Putamen (tissue), 1 donor: ENCODE measurements around the gene TMEM116.
"Not testable (repeated sequence)": the region's sequence is repeated elsewhere in the genome, so short reads cannot be mapped to it uniquely, and the experiment has no call there.

Experiments used
- DNase-seq: peaks from one replicate; pipeline ENCODE4 v3.0.0-alpha.2; 2016; ENCODE audit warnings: low spot score

The TMEM116 gene

DNA sequence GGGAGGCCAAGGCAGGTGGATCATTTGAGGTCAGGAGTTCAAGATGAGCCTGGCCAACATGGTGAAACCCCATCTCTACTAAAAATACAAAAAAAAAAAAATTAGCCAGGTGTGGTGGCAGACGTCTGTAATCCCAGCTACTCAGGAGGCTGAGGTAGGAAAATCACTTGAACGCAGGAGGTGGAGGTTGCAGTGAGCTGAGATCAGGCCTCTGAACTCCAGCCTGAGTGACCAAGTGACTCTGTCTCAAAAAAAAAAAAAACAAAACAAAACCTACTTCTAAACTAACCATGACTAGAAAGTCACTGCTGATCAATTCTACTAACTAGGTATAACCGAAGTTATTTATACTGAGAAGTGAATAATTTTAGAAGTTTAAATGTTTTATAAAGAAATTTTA lies 3.4 kb downstream of the TMEM116 start:
- not testable (repeated sequence) for DNase-seq

DNA sequence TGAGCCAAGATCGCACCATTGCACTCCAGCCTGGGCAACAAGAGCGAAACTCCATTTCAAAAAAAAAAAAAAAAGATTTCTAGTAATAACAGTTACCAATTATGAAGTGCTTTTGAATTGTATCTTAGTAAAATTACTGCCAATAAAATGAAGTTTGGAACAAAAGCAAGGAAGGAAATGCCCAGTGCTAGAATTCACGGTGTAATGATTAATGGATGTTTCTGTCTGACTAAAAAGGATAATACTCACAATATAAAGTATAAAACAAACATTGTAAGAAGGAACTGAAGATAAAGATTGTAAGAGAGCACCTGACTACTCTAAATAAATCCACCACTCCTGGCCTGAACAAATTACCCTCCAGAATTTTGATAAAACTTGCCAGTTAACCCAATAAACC lies 4.0 kb downstream of the TMEM116 start:
- no peak for DNase-seq

DNA sequence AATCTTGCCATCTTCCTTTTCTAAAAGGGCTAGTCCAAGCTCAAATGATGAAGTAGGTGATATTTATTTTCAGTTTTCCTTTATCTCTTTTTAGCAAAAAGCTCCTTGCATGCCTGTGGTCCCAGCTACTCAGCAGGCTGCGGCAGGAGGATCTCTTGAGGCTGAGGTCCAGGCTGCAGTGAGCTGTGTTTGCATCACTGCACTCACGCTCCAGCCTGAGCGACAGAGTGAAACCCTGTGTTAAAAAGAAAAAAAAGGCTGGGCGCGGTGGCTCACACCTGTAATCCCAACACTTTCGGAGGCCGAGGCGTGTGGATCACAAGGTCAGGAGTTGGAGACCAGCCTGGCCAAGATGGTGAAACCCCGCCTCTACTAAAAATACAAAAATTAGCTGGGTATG lies 5.0 kb downstream of the TMEM116 start:
- DNase-seq, result no peak

DNA sequence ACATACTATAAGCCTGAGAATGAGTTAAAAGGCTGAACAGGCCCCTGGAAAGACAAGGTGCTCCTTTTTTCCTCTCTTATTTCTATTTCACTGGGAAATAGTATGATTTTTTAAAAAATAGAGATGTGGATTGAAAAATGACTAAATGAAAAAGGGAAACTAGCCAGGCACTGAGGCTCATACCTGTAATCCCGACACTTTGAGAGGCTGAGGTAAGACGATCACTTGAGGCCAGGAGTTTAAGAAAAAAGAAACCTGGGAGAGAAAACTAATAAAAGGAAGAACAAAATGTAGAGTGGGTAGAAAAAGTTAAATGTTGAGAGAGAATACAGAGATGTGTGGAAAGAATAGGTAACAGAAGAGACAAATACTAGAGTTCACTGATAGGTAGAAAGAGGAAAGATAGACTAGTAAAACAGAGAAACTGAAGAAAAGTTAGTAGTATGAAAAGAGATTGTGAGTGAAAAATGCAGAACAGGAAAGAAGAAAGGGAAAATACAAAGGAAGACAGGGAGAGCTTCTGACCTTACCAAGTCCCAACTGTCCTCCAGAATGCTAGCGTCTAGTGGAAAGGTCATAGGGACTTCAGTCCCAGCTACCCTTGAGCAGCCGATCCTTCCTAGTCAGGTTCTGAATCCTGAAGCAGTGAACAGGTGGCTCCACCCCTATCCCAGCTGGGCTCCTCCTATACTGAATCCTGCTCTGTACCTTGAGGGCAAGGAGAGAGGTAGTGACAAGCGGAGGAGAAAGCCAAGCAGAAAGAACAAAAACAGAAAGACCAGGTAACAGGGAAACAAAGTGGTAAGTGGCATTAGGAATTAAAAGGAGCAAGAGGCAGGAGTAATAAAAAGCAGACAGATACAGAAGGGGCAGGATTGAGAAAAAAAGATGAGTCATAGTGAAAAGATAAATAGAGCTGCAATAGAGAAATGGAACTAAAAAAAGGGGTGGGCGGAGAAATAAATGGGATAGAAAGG lies 7.3 kb downstream of the TMEM116 start:
- no peak for DNase-seq

DNA sequence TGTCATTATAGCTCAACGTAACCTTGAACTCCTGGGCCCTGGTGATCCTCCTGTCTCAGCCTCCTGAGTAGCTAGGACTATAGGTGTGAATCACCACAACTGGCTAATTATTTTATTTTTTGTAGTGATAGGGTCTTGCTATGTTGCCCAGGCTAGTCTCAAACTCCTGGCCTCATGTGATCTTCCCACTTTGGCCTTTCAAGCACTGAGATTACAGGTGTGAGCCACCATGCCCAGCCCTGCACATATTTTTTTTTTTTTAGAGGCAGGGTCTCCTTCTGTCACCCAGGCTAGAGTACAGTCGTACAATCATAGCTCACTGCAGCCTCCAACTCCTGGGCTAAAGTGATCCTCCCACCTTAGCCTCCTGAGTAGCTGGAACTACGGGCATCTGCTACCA lies 8.9 kb downstream of the TMEM116 start:
- no peak for DNase-seq

DNA sequence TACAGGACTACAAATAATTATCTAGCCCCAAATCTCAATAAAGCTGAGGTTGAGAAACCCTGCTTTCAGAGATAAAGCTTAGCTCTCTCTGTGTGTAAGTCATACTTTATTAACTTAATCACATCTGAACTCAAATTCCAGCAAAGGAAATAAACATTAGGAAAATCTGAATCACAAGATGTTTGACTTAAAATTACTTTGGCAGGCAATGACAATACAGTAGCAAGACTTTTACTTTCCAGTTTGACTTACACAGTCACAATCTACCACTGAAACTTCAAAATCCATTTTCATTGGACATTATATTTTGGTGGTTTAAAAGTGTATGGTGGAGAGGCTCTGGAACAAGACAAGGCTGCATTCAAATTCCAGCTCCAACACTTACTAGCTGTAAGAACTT lies 11.4 kb downstream of the TMEM116 start:
- no peak for DNase-seq

DNA sequence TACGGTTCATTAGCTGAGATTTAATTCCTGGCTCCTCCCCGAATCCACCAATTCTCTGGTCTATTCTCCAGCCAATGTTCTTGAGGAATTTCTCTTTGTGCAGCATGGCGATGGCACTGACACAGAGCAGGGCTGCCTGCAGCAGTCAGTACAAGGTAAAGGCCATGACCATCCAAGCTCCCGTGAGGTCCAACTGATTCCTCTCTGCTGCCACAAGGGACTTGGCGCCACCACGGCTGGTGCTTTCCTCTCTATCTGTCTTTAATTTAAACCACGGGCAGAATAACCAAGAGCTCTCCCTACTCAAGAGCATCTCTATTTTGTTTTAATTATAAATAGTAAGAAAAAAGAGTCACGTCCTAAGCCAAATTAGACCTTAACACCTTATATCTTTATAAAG lies 12.1 kb downstream of the TMEM116 start:
- DNase-seq, result no peak

DNA sequence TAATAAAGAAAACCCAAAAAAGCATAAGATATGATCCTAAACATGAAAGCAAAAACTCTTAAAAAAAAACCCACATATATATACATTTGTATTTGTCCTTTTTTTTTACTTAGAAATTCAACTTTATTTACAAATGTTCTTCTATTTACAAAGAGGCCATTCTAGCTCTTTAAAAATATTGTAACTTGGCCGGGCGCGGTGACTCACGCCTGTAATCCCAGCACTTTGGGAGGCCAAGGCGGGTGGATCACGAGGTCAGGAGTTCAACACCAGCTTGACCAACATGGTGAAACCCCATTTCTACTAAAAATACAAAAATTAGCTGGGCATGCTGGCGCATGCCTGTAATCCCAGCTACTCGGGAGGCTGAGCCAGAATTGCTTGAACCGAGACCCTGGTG lies 13.8 kb downstream of the TMEM116 start:
- not testable (repeated sequence) for DNase-seq

DNA sequence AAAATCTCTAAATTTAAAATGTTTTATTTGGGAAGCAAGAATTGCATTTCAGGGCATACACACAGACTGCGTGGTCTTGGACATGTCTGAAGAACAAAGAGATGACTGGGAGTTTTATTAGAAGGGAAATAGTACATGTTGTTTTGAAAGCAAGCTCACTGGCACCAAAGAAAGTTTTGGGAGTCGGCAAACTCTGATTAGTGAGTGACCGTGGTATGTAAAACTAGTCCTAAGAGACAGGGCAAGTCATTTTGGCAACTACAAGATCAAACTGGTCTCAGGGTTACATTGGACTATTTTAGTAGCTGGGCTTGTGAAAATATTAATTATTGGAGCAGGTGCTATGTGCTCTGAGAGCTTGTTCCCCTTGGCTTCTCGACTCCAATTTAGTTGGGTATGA lies 14.9 kb downstream of the TMEM116 start:
- no peak for DNase-seq

DNA sequence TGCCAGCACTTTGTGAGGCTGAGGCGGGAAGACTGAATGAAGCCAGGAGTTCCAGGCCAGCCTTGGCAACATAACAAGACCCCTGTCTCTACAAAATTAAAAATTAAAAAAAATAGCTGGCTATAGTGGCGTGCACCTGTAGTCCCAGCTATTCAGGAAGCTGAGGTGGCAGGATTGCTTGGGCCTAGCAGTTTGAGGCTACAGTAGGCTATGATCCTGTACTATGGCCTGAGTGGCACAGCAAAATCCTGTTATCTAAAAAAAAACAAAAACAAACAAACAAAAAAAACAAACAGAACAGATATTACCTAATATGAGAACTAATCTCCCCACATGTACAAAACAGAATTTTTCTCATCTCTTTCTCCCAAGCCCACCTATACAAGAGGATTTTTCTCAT lies 15.7 kb downstream of the TMEM116 start:
- DNase-seq, result no peak

DNA sequence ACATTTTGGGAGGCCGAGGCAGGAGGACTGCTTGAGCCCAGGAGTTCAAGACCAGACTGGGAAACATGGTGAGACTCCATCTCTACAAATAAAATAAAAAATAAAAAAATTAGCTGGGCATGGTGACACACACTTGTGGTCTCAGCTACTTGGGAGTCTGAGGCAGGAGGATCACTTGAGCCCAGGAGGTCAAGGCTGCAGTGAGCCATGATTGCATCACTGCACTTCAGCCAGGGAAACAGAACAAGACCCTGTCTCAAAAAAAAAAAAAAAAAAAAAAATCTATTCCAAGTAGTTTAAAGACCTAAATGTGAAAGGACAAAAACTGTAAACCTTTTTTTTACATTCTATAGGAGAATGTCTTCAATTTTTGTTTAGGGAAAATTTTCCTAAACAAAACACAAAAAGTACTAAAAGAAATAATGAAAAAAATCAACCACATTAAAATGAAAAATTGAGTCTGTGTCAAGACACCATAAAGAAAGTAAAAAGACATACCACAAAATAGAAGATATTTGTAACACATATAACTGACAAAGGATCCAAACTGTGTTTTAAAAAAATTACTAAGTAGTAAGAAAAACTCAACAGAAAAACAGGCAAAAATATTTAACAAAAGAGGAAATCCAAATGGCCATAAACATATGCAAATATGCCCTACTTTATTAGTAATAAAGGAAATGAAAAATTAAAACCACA lies 17.0 kb downstream of the TMEM116 start:
- DNase-seq, result no peak

DNA sequence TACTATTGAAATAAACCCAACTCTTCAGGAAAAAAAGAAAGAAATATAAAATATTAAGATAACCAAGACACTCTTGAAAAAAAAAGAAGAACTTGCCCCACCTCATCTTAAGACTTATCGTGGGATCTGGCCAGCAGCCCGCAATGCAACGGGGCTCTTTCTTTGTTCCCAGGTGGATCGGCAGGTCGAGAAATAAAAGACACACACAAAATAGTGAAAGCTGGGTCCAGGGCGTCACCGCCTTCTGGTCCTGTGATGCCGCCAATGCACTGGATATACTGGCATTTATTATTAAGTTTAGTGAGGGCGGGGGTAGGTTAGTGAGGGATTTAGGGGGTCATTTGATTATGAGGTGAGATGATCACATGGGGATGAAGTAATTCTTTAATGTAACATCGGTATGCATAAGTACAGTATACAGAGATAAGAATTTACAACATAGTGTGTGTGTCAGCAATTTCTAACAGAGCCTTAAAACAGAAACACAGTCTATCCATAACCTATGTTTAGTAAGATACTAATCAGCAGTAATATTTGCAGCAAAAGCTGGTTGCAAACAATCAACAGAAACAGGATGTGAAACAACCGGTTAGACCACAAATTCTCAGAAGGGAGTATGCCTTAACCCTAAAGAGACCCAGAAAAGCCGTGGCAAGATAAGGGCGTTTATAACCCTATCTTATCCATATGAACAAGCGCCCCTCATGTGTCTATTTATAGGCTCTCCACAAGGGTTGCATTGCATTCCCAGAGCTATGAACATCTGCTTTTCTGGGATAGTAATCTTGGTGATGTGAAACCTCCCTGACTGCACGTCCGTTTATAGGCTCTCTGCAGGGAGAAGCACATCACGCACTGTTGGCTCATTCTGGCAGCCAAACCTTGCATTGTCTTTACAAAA lies 18.5 kb downstream of the TMEM116 start:
- DNase-seq, result not testable (repeated sequence)

DNA sequence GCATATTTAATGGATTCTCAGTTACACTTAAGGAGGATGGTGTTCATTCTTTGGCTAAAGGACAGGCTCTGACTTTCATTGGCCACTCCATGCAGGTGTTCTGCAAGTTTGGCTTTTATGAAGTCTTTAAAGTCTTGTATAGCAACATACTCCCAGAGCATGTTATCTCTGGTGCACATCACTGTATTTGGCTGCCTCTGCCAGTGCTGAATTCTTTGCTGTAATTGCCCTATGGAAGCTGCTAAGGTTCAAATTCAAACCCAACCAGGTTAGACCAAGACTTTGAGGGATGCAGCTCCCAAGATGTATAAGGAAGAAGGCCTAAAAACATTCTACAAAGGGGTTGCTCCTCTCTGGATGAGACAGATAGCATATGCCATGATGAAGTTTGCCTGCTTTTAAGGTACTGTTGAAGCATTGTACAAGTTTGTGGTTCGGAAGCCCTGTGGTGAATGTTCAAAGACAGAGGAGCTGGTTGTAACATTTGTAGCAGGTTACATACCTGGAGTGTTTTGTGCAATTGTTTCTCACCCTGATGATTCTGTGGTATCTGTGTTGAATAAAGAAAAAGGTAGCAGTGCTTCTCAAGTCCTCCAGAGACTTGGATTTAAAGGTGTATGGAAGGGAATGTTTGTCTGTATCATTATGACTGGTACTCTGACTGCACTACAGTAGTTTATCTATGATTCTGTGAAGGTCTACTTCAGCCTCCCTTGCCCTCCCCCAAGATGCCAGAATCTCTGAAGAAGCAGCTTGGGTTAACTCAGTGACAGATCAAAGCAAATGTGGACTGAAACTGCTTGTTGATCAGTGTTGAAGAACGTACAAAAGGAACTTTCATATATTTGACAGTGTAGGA lies 19.4 kb downstream of the TMEM116 start:
- no peak for DNase-seq

DNA sequence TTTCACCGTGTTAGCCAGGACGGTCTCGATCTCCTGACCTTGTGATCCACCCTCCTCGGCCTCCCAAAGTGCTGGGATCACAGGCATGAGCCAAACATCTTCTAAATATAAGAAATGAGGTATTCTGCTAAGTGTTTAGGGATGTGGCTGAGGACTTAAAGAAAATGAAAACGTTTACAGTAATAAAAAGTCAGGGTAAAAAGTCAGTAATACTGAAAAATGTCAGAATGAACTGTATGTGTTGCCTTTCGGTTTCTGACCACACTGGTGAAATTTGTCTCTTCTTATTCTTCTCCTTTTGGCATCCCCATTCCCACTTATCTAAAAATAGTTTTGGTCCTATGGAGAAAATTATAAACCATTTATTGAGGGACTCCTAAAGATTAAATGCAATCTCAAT lies 20.5 kb downstream of the TMEM116 start:
- DNase-seq, result no peak

DNA sequence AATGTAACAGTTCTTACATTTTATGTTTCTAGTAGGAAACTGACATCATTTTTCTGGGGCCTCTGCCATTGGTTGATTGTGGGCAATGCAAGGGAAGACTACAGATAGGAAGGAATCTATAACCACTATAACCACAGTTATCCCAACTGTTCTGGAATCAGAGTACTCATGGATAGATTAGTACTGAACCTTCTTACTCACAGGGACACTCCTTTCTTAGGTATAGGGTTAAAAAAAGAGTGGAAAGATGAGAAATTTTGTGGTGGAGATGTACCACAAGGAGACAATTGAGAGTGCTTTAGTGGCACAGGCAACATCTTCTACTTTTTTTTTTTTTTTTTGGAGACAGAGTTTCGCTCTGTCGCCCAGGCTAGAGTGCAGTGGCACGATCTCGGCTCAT lies 21.0 kb downstream of the TMEM116 start:
- no peak for DNase-seq

DNA sequence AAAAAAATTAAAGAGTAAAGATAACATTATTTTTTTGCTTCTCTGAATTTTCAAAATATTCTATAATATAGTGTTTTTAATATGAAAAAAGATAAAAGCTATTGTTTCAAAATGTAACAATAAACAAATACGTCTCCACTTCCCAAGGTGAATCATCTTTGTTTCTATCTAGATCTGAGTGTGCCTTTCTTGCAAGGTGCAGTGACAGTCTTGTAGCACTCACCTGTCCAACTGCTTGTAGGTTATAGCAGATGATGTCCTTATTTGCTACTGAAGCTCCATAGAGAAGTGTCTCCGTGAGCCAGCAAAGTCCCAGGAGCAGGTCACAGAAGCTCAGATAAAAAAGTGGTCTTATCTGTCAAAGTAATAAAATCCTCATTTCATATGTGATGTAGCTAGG lies 21.4 kb downstream of the TMEM116 start:
- DNase-seq, result no peak

DNA sequence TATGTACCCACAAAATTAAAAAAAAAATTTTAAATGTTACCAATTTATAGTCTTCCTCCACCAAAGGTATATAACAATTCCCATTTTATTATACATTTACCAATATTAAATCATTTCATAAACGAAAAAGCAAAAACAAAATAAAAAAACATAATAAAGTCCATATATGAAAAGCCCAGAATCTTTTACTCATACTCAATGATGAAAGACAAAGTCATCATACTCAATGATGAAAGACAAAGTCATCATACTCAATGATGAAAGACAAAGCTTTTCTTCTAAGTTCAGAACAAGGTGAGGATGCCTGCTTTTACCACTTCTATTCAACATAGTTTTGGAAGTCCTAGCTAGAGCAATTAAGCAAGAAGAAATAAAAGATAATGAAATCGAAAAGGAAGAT lies 28.1 kb downstream of the TMEM116 start:
- DNase-seq, result no peak

DNA sequence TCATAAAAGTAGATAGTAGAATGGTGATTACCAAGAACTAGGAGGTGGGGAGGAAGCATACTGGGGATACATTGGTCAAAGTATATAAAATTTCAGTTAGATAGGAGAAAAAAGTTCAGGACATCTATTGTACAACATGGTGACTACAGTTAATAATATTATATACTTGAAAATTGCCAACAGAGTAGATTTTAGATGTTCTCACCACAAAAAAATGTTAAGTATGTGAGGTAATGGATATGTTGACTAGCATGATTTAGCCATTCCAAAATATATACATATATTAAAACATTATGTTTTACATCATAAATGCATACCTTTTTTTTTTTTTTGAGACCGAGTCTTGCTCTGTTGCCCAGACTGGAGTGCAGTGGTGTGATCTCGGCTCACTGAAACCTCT lies 31.0 kb downstream of the TMEM116 start:
- DNase-seq, result no peak

DNA sequence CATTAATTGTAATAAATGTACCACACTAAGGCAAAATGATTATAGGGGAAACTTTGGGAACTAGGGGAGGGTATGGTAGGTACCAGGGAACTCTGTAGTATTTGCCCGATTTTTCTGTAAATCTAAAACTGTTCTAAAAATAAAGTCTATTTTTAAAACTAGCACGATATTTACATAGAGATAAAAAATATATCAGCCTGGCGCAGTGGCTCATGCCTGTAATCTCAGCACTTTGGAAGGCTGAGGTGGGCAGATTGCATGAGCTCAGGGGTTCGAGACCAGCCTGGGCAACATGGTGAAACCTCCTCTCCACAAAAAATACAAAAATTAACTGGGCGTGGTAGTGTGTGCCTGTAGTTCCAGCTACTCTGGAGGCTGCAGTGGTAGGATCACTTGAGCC lies 32.4 kb downstream of the TMEM116 start:
- no peak for DNase-seq

DNA sequence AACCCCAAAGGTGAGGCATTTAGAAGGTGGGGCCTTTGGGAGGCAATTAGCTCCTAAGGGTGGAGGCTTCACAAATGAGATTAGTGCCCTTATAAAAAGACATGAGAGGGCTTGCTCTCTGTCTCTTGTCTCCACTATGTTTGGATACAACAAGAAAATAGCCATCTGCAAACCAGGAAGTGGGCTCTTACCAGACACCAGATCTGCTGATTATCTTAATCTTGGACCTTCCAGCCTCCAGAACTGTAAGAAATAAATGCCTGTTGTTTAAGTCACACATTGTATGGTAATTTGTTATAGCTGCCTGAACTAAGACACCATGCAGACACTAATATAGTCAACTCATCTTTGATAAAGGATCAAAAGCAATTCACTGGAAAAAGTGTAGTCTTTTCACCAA lies 34.4 kb downstream of the TMEM116 start:
- no peak for DNase-seq

DNA sequence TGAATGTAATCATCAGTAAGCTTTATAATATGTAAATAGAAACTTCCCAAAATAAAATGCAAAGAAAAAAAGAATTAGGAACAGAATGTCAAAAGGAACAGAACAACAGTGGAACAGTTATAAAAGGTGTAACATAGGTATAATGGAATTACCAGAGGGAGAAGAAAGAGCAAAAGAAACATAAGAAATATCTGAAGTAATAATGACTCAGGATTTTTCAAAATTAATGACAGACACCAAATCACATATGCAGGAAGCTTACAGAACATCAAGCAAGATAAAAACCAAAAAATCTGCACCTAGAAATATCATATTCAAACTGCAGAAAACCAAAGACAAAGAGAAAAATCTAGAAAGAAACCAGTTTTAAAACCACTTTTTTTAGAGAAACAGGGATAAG lies 36.1 kb downstream of the TMEM116 start:
- DNase-seq, result no peak
